Measurements from ENCODE around the gene SLC16A2. TPM values are rescaled to one million over a fixed set of nuclear protein-coding genes. Genes with fewer than 3 reads are reported as not detected.

Gene SLC16A2
- polyA plus RNA-seq, 1 of the 3 experiments (the other 2 are of a cell fraction): 10.9 TPM

DNA sequence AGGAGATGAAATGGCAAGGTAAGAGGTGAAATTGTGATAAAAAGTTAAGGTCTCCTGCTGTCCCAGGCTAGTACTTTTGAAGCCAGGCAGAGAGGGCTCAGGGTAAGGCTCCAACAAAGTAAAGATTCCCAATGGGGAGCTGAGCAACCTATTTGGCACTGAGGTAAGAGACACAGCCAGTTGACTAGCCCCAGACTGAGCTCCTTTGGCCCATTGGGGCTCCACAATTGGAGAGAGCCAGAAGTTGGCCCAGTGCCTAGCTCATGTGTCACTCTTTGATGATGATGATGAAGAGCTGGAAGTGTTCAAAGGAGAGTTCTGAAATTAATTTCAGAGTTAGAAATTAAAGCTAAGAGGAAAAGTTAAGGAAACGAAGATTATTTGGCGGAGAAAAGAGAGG lies 98.6 kb downstream of the SLC16A2 start:
- H4K20me1 ChIP-seq (ENCODE audit: insufficient read depth): no peaks in the 10 kb centered on the region
- no peak for DNase-seq
- POLR2A ChIA-PET: no interaction called here
- H2AFZ ChIP-seq (ENCODE audit: low read depth): no peak overlapping the region
- no peak overlapping the region for H3K27ac ChIP-seq (ENCODE audit: low read depth in 2 of 2, low read length in 1 of 2)
- no peaks in the 10 kb centered on the region for H3K36me3 ChIP-seq (replicated peaks in 1 of 2; ENCODE audit: control insufficient read depth in 1 of 2, insufficient read depth in 2 of 2, low read length in 1 of 2)
- 57% methylated on average over 2 of the region's 2 CpGs for WGBS (ENCODE audit: low lambda C conversion rate)
- TF ChIP-seq, protein P1, sequence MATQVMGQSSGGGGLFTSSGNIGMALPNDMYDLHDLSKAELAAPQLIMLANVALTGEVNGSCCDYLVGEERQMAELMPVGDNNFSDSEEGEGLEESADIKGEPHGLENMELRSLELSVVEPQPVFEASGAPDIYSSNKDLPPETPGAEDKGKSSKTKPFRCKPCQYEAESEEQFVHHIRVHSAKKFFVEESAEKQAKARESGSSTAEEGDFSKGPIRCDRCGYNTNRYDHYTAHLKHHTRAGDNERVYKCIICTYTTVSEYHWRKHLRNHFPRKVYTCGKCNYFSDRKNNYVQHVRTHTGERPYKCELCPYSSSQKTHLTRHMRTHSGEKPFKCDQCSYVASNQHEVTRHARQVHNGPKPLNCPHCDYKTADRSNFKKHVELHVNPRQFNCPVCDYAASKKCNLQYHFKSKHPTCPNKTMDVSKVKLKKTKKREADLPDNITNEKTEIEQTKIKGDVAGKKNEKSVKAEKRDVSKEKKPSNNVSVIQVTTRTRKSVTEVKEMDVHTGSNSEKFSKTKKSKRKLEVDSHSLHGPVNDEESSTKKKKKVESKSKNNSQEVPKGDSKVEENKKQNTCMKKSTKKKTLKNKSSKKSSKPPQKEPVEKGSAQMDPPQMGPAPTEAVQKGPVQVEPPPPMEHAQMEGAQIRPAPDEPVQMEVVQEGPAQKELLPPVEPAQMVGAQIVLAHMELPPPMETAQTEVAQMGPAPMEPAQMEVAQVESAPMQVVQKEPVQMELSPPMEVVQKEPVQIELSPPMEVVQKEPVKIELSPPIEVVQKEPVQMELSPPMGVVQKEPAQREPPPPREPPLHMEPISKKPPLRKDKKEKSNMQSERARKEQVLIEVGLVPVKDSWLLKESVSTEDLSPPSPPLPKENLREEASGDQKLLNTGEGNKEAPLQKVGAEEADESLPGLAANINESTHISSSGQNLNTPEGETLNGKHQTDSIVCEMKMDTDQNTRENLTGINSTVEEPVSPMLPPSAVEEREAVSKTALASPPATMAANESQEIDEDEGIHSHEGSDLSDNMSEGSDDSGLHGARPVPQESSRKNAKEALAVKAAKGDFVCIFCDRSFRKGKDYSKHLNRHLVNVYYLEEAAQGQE (IDR thresholded peaks at IDR 0.05; ENCODE audit: low read depth, low read length): no peak
- no peak for TF ChIP-seq MXI1 (IDR thresholded peaks at IDR 0.05; ENCODE audit: low read depth, low read length)
- TF ChIP-seq MEF2A (IDR thresholded peaks at IDR 0.05; ENCODE audit: borderline replicate concordance, low read depth): no peak
- TF ChIP-seq, protein P2, sequence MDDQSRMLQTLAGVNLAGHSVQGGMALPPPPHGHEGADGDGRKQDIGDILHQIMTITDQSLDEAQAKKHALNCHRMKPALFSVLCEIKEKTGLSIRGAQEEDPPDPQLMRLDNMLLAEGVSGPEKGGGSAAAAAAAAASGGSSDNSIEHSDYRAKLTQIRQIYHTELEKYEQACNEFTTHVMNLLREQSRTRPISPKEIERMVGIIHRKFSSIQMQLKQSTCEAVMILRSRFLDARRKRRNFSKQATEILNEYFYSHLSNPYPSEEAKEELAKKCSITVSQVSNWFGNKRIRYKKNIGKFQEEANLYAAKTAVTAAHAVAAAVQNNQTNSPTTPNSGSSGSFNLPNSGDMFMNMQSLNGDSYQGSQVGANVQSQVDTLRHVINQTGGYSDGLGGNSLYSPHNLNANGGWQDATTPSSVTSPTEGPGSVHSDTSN (IDR thresholded peaks at IDR 0.05): no peak
- TF ChIP-seq TCF12 (IDR thresholded peaks at IDR 0.05): no peak
- no peak for TF ChIP-seq NRF1 (IDR thresholded peaks at IDR 0.05; ENCODE audit: low read depth, low read length)
- TF ChIP-seq NFIC (IDR thresholded peaks at IDR 0.05; ENCODE audit: borderline replicate concordance): no peak
- TF ChIP-seq YY1 (IDR thresholded peaks at IDR 0.05; ENCODE audit: low read depth): no peak
- TF ChIP-seq GATA2 (CRISPR knock-in tag; IDR thresholded peaks at IDR 0.05): no peak
- TF ChIP-seq, protein P3, sequence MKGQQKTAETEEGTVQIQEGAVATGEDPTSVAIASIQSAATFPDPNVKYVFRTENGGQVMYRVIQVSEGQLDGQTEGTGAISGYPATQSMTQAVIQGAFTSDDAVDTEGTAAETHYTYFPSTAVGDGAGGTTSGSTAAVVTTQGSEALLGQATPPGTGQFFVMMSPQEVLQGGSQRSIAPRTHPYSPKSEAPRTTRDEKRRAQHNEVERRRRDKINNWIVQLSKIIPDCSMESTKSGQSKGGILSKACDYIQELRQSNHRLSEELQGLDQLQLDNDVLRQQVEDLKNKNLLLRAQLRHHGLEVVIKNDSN (IDR thresholded peaks at IDR 0.05; ENCODE audit: borderline replicate concordance, low read depth): no peak
- no peak overlapping the region for H3K9ac ChIP-seq
- H3K4me2 ChIP-seq: no peak overlapping the region
- H3K4me1 ChIP-seq (ENCODE audit: control insufficient read depth in 1 of 2, insufficient read depth in 2 of 2, low read depth in 1 of 2, low read length in 1 of 2): peaks cover 0 to 23% of the 10 kb centered on the region in 2 experiments; a peak in 1 of 4 replicates
- H3K9me2 ChIP-seq: no peaks in the 10 kb centered on the region
- H3K9me3 ChIP-seq: no peaks in the 10 kb centered on the region
- H3K4me3 ChIP-seq (ENCODE audit: low read depth in 2 of 2, low read length in 1 of 2): no peak overlapping the region
- H3K79me2 ChIP-seq (ENCODE audit: insufficient read depth): no peaks in the 10 kb centered on the region
- H3F3A ChIP-seq (replicated peaks; ENCODE audit: insufficient read depth): no peaks in the 10 kb centered on the region
- CTCF ChIA-PET: no interaction called here
- H3K27me3 ChIP-seq (ENCODE audit: insufficient read depth): 0 out of 2 replicates have a peak, but pooled peaks cover 8% of the 10 kb centered on the region

DNA sequence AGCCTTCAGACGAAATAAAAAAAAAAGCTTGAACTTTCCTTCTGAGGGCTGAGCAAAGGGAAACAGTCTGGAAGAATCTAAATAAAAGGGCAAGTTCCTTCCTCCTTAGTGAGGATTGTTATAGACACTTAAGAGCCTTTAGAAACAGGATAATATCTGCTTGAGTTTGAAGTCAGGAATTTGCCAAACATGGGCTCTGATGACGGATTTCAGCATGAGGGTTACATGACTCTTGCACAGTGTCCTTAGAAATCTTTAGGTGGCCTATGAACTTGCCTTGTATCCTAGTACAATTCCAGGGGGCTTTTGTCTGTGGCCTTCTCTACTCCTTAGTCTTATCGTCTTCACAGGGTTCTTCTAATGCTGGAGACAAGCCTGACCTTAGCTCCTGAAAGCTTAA lies 99.0 kb downstream of the SLC16A2 start:
- H3K4me2 ChIP-seq: no peak overlapping the region
- ChIA-PET POLR2A (no interaction called here), CTCF (no interaction called here)
- no peak overlapping the region for H3K4me3 ChIP-seq (ENCODE audit: low read depth in 2 of 2, low read length in 1 of 2)
- H4K20me1 ChIP-seq (ENCODE audit: insufficient read depth): no peaks in the 10 kb centered on the region
- no peak for TF ChIP-seq GATA2 (CRISPR knock-in tag; IDR thresholded peaks at IDR 0.05)
- 37% methylated on average over 3 of the region's 3 CpGs for WGBS (ENCODE audit: low lambda C conversion rate)
- no peaks in the 10 kb centered on the region for H3K79me2 ChIP-seq (ENCODE audit: insufficient read depth)
- DNase-seq: no peak
- no peaks in the 10 kb centered on the region for H3K9me3 ChIP-seq
- peaks cover 0 to 23% of the 10 kb centered on the region in 2 experiments; a peak in 1 of 4 replicates for H3K4me1 ChIP-seq (ENCODE audit: control insufficient read depth in 1 of 2, insufficient read depth in 2 of 2, low read depth in 1 of 2, low read length in 1 of 2)
- H3F3A ChIP-seq (replicated peaks; ENCODE audit: insufficient read depth): no peaks in the 10 kb centered on the region
- H3K36me3 ChIP-seq (replicated peaks in 1 of 2; ENCODE audit: control insufficient read depth in 1 of 2, insufficient read depth in 2 of 2, low read length in 1 of 2): no peaks in the 10 kb centered on the region
- H3K9me2 ChIP-seq: no peaks in the 10 kb centered on the region
- H3K27ac ChIP-seq (ENCODE audit: low read depth in 2 of 2, low read length in 1 of 2): no peak overlapping the region
- H2AFZ ChIP-seq (ENCODE audit: low read depth): no peak overlapping the region
- H3K27me3 ChIP-seq (ENCODE audit: insufficient read depth): peaks cover 8% of the 10 kb centered on the region; the same call in 1 of the 2 replicates
- no peak overlapping the region for H3K9ac ChIP-seq
